ENCODE measurements around the gene RBM44.

Gene RBM44

DNA sequence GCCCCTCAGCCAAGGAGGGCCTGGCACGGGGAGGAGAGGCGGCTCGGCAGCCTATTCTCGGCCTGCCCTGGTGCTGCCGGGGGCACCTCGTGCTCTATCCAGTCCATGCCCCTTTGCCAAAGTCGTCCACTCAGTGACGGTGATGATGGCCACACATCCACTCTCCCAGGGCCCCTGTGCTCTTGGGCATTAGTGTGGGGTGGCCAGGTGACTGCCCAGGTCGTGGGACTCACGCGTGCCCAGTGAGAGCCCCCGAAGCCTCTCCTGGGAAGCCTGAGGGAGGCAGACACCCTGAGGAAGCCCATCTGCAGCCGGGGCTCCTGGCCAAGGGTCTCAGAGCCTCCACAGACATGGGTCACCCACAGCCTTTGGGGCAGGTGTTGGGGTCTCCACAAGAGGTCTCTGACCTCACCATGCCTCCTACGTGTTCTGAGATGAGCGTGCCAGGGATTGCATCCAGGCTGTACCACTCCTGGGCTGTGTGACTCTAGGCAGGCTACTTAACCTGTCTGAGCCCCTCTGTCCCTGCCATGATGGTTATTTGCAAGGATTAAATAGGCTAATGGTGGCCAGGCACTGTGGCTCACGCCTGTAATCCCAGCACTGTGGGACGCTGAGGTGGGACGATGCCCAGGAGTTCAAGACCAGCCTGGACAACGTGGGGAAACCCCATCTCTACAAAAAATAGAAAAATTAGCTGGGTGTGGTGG is 73.8 kb downstream of the RBM44 start:
- no peak for DNase-seq (ENCODE audit: low spot score)

DNA sequence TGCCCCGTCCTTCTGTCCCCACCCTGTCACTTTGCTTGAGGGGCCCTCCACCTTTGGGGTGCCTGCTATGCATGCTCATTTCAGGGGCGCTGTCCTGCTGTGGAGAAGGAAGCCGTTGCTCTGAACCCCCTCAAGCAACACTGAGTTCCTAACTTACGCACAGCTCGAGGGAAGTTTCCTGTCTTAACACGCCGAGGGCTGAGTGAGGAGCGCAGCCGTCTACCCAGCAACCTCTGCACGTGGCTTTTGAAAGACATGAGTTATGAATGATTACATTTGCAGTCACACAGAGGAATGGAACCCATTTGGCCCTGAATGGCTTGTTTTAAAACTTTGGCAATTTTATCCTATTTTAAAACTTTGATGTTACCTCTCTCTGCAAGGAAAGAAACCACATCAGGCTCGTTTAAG is 74.8 kb downstream of the RBM44 start:
- no peak for DNase-seq (ENCODE audit: low spot score)

DNA sequence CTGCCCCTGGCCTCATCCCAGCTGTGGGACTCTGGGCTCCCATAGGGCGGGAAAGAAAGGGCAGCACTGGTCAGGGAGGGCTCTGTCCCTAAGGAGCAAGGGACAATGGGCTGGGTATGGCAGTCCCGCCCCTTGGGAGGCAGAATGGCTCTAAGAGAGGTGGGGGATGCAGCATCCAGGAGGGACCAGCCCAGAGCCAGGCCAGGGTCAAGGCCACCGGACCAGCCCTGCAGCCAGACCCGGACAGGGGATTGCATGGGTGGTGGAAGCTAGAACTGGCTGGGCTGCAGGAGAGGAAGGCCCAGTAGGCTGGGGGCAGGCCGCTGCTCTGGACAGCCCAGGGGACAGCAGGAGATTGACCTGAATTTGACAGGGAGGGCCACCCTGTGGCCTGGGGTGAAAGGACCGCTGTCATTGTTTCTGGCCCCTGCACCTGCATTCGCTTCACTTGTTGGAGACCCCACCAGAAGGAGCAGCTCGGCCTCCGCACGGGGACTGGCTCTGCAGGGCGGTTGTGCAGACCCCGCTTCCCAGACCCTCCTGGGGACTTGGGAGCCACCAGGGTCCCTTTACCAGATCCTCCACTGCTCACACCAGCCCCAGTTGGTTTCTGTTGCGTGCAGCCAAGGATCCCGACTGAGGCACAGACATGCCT is 75.4 kb downstream of the RBM44 start:
- no peak for DNase-seq (ENCODE audit: low spot score)

DNA sequence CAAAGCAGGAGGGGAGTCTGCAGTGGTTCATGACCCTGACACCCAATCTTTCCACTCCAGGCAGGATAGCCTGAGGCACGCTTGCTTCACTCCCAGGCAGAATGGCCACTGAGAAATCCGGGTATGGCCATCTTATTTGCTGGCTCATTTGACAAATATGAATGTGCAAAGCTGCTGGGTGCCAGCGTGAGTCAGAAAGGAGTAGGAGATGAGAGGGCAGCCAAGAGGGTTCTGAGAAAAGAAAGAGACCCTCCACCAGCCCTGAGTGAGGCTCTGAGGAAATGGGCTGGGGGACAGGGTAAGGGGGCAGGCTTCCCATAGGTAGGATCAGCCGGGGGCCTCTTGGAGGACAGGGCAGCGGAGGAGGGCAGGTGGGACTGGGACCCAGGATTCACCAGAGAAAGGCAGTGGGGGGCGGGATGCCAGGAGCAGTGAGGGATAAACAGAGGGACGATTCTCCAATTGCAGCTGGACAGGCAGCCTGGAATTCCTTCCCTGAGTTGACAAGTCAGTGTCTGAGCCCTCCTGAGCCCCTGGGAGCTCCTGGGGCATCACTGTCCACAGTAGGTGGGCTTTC is 76.1 kb downstream of the RBM44 start:
- no peak for DNase-seq (ENCODE audit: low spot score)

DNA sequence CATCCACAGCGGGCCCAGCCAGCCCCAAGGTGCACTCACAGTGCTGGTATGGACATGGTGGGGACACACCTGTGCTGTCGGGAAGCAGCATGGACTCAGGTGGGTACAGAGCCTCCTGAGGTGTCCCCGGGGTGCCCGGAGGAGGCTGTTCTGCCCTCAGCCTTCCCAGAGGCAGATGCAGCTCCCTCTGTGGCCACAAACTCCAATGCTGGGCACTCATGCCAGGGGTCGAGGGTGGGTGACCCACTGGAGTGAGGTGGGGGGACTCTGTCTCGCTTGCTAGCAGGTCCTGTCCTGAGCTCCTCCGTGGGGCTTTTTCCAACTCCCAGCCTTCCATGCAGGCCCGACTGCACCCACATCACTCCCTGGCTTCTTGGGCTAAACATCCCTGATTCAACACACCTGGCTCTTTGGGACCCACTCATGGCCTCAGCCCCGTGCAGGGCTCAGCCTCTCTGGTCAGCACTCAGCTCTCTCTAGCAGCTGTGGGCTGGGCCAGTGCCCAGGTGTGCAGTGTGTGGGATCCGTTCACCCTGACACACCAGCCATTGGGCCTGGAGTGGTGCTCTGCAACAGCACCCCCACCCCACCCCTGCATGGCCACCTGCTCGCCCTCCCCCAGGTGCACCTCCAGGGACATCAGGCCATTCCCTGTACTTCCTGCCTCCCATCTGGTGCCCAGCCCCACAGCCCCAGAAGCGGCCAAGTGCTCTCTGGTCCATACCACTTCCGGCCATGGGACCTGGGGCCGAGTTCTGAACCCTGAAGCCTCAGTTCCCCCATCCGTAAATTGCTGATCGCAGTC is 76.9 kb downstream of the RBM44 start:
- DNase-seq (ENCODE audit: low spot score): no peak

DNA sequence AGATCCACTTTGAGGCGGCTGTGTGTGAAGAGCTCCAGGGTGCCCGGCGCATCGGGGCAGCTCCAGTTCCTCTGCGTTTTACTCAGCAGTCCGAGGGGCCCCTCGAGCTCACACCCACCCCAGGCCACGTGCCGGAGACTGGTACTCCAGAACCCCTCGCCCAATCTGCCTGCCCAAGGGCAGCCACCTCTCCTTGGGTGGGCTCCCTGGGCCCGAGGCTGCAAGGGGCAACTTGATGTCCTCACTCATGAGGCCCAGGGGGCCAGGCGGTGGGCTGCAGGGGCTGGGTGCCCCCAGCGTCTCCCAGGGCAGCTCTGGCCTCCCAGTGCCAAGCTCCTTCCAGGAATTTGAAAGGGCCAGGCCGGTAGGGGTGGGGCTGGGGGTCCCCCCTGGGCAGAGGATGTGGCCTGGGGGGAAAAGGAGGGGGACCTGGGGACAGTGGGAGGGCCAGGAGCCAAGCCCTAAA is 77.5 kb downstream of the RBM44 start:
- no peak for DNase-seq (ENCODE audit: low spot score)

DNA sequence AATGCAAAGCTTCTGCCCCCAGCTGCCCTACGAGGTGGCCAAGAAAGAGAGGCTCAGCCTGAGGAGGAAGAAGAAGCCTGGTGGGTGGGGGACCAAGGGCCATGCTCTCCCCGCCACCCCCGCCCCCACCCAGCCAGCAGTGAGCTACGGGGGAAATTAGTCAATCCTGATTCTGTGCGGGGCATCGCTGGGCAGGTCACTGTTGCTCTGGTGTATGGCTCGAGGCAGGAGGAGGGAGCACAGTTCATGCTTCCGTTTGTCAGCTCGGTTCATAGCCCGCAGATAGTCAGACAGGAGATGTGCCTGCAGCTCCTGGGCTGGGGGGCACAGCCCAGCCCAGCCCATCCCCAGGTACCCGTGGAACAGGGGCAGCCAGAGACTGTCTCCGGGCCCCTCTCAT is 78.0 kb downstream of the RBM44 start:
- no peak for DNase-seq (ENCODE audit: low spot score)

DNA sequence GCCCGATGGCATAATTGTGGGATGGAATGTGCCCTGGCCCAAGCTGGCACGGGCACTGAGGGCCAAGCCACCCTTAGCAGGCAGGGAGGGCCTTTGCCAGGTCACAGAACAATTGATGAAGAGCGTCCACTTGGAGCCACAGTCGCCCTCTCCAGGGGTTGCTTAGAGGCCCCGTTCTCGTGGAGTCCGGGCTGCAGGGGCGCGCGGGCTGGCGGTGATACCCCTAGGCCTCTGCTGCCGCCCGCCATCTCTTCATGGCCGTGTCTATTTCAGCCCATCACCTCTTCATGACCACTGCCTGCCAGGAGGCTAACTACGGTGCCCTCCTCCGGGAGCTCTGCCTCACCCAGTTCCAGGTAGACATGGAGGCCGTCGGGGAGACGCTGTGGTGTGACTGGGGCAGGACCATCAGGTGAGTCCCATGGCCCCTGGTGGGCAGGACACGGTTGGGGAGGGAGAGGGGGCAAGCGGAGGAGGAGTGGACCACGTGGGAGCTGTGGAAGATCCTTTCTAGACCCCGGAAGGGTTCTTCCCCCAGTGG is 78.4 kb downstream of the RBM44 start:
- DNase-seq (ENCODE audit: low spot score): no peak

DNA sequence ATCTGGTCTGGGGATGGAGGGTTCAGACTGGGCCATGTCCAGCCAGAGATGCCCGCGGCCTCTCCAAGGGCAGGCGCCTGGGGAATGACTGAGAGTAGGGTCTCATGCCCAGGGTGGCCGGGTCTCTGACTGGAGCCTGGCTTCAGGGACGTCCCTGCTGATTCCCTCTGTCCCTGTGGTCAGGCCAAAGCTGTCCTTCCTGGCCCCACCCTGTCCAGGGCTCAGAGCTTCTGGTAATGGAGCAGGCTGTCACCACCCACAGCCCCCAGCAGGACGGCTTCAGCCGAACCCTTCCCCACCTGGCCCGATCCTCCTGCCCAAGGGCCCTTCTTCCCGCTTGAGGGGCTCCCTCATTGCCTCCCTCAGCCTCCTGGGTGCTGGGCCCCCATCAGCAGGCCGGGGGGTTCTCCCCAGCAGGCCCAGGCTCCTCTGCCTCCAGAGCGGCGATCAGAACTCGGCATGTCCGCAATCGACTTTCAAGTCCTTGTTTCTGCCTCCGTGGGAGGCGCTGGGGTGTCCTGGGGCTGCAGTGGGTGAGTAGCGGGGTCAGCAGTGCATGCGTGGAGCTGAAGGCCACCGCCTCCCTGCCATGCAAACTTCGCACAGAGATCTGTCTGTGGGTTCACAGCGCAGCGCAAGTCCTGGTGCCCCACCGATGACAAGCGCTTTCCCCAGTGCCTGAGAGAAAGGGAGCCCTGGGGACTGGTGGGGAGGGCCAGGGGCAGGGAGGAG is 79.2 kb downstream of the RBM44 start:
- DNase-seq (ENCODE audit: low spot score): no peak

DNA sequence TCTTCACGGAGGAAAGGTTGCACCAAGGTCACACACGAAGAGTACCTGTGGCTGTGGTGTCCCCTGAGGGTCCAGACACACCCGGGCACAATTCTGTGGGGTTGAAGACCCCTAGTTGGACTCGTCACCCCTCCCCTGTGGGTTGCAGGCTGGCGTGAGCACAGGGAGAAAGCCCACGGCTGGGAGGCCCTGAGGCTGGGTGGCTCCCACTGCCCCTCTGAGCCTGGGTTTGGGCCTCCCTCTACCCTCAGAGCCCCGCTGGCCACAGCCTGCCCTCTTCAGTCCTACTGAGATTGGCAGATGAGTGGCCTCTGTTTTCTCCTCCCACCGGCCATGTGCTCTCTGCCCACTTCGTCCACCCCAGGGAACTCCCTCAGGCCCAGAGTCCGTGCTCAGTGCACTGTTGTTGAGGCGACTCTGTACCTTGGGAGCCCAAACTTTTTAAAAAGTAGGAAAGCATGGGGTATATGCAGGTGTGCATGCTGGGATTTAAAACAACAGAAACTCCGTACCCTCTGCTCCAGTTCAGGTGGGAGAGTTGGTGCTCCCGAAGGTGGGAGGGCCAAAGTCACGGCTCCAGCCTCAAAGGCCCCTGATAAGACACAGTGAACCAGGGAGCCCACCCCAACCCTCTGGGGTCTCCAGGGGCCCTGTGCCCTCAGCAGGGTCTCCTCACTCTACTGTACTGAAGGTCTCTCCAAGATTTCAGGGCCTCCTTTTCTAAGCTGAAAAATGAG is 79.9 kb downstream of the RBM44 start:
- DNase-seq (ENCODE audit: low spot score): no peak

DNA sequence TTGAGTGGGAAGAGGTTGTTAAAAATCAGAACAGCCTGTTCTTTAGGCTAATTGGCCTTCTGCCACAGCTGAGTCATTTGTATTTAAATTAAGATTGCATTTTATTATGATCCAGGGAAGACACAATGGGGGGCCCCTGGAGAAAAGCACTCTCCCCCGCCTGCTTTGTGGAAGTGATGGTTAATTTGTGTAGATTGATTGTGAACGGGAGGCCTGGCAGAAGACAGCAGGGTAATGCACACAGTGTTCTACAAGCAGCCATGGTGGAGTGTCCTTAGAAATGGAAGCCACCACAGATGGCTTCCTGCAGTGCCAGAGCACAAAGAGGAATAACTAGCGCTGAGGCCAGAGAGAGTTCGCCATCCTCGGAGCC is 80.5 kb downstream of the RBM44 start:
- DNase-seq (ENCODE audit: low spot score): no peak

DNA sequence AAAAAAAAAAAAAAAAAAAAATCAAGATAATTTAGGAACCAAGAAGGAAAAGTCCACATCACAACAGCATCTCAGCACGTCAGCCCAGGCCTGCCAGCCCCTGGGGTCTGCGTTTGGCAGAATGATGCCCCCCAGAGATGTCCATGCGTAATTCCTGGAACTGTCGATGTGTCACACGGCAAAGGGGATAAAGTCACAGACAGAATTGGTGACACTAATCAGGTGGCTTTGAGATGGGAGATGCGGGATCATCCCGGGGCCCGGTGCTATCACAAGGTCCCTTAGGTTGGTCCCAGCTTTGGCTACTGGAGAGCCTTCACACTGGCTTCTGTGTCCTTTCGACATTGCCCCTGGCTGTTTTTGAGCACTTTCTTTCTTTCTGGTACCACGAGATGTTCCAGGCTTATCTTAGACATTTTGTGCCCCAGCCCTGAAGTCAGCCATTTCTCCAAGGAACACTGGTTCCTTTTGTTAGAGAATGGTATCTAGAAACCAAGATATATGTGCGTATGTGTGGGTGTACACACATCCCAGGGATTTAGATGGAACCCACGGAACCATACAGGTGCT is 81.5 kb downstream of the RBM44 start:
- DNase-seq (ENCODE audit: low spot score): no peak

DNA sequence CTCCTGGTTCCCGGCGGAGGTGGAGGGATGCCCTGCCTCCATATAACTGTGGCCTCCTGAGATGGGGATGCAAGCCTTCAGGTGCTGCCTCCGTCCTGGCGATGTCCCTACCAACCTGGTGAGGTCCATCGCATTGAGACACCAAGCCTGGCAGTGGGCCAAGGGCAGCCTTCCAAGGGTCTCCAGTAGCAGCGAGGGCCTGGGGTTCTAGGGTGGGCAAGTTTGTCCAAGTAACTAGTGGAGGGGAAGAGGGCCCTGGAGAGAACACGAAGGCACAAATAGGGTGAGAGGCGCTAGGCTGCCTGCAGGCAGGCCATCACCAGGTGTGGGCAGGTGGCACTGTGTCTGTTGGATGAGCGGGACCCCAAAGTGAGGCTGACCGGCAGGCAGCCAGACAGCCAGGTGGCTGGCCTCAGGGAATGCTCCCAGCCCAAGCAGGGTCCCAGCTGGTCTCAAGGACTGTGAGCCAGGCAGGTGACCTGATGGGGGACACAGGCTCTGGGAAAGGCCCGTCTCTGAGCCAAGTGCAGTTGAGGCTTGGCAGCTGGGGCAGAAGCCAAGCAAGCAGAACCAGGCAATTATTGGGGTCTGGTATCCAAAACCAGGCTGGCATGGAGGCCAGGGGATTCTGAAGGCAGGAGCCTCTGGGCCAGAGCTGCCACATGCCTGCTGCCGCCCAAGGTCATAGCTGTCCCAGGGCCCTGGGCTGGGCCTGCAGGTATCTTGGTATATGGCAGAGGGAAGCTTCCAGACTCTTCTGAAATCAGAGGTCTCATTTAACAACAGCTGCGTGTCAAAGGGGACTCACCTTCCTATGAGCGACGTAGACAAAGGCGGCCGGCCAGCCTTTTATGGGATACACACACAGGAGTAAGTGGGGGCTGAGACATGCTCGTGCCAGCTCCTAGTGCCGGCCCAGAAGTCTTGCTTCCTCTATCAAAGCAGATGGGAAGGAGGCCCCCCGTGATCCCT is 84.2 kb downstream of the RBM44 start:
- peak; percentile 15 for DNase-seq (ENCODE audit: low spot score)

DNA sequence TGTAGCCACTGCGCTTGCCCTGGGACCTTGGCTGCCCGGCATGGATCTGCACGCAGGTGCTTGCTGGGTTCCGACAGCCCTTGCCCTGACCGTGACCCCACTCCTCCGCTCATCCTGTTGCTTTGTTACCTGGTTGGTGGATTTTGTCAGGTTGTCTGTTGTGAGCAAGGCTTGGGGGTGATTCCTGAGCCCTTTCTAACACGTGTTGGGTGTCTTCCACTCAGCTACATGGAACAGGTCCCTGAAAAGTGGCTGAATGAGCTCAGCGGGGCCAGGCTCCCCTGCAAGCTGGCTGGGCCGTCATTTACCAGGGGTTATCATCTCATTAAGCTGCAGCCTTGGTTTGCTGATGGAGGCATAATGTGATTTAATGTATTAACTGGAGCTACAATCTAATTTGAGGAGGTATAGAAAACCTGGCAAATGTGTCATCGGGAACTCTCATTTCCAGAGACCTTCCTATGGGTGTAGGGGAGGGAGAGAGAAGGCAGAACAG is 85.4 kb downstream of the RBM44 start:
- peak; percentile 17 for DNase-seq (ENCODE audit: low spot score)

DNA sequence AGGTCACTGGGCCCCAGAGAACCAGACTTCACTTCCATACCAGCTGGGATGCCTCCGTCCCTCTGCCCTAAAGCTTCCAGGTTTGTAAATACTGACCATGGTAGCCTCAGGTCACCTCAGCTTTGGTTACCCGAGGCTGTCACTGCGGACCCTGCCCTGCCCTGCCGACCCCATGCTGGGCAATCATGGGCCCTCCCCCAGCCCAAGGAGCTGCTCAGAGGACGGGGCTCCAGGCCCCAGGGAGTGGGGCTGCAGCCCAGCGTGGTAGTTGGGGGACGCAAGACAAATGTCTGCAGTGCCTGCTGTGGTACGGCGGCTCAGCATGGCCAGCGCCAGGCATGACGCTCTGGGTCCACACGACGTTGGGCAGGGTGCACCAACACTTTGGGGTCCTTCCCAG is 86.1 kb downstream of the RBM44 start:
- peak; percentile 14 for DNase-seq (ENCODE audit: low spot score)

DNA sequence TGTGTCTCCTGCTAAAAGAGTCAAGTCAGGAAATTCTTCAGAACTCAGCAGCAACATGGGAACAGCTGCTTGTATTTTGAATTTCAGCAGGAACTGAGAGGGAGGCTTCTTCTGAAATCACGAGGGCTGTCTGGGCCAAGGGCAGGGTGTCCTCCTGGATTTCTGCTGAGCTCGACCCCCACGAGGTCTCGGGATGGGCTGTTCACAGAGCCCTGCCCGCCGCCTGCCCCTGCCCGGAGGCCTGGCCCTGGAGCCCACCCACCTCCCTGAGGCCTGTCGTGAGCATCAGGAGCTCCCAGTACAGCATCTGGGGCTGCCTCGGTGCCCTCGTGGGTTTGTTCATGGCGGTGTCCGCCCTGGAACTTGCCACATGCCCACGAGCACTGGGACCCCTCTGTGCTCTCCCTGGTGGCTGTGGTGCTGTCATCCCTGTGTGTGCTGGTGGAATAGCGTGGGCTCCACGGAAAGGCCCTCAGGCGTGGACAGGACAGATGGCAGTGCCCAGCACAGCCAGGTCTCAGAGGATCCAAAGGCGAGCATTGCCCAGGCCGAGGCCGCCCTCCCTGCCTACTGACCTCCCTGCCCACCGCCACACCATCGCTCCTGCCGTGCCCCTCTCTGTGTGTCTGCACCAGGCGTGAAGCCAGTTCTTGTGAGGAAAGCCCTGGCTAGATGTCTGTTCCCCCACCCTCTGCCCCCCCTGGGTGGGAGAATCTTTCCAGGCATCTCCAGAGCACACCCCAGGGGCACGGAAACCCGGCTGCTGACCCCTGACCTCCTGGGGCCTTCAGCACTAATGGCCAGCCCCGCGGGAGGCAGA is 86.7 kb downstream of the RBM44 start:
- DNase-seq (ENCODE audit: low spot score): peak; percentile 10

DNA sequence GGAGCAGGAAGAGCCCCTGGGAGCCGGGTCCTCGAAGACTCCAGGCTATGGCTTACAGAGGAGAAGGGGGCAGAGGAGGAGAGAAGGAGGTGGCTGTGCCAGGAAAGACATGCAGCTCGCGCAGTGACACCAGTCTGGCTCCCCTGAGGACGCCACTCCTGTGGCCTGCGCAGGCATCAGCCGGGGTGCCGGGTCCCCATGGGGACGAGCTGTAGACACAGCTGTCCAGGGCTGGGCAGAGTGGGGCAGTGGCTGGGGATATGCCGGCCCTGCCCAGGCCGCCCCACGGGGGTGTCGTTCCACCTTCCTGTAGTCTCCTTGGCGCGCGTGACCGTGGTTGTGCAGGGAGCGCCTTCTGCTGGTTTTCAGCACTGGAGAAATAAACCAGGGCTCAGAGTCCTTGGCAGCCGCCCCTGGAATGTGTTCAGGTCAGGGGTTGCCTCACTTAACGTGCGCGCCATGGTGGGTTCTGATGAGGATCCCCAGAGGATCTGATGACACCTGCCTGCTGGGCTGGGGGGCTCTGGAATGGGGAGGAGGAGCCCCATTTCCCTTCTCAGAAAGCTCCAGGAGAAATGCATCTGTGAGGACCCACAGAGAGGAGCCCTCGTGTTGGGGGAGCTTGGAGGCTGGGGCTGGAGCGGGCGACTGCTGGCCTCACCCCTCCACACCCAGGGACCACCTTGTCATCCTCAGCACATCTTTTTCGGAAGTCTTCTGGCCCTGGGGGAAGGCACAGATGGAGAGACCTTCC is 87.5 kb downstream of the RBM44 start:
- DNase-seq (ENCODE audit: low spot score): peak; percentile 24

Measured in D341Med (cell line).